IMR-90 (cell line): ENCODE results near the gene PDCD1LG2.

Experiments
- BHLHE40 ChIP-seq: fragments of 150-350 bp; IDR thresholded peaks from 2 replicates; pipeline ENCODE4 v1.6.1; 2016; ENCODE audit warnings: mild to moderate bottlenecking, low read depth, low read length
- CEBPB ChIP-seq: IDR thresholded peaks from 2 replicates; pipeline ENCODE4 v1.6.1; 2012; ENCODE audit warnings: low read depth, low read length, improper control_type of control experiment
- FOS ChIP-seq: fragments of 150-350 bp; IDR thresholded peaks from 2 replicates; pipeline ENCODE4 v1.6.1; 2016; ENCODE audit warnings: low read depth, low read length
- MAZ ChIP-seq: IDR thresholded peaks from 2 replicates; pipeline ENCODE4 v1.6.1; 2012; ENCODE audit warnings: low read depth, mild to moderate bottlenecking, low read length, improper control_type of control experiment, moderate library complexity, borderline replicate concordance
- MXI1 ChIP-seq: IDR thresholded peaks from 2 replicates; pipeline ENCODE4 v1.6.1; 2012; ENCODE audit warnings: low read depth, mild to moderate bottlenecking, low read length, moderate library complexity, borderline replicate concordance
- NFE2L2 ChIP-seq: fragments of 150-350 bp; IDR thresholded peaks from 2 replicates; pipeline ENCODE4 v1.6.1; 2016; ENCODE audit warnings: low read depth, mild to moderate bottlenecking, low read length
- POLR2A ChIP-seq: IDR thresholded peaks from 2 replicates; pipeline ENCODE4 v1.6.1; 2012; ENCODE audit warnings: mild to moderate bottlenecking, low read depth, low read length
- RAD21 ChIP-seq: IDR thresholded peaks from 2 replicates; pipeline ENCODE4 v1.6.1; 2012; ENCODE audit warnings: low read length, improper control_type of control experiment
- RCOR1 ChIP-seq: IDR thresholded peaks from 2 replicates; pipeline ENCODE4 v1.6.1; 2012; ENCODE audit warnings: mild to moderate bottlenecking, low read length, improper control_type of control experiment; ENCODE audit not compliant: insufficient replicate concordance
- RFX5 ChIP-seq: IDR thresholded peaks from 2 replicates; pipeline ENCODE4 v1.8.0; 2012; ENCODE audit warnings: low read depth, mild to moderate bottlenecking, low read length, moderate library complexity
- SMC3 ChIP-seq: fragments of 150-350 bp; IDR thresholded peaks from 2 replicates; pipeline ENCODE4 v1.6.1; 2016; ENCODE audit warnings: low read depth, mild to moderate bottlenecking, antibody characterized with exemption, low read length, moderate library complexity
- TF ChIP-seq, protein P1 (sequence below): conservative IDR thresholded peaks from 2 replicates; pipeline ENCODE4 v1.5.1; 2012; ENCODE audit warnings: mild to moderate bottlenecking, low read depth, low read length, improper control_type of control experiment
- TF ChIP-seq, protein P2 (sequence below): fragments of 150-350 bp; IDR thresholded peaks from 2 replicates; pipeline ENCODE4 v1.6.1; 2016; ENCODE audit warnings: low read depth, mild to moderate bottlenecking, low read length, moderate library complexity, borderline replicate concordance
- TF ChIP-seq, protein P3 (sequence below): fragments of 150-350 bp; IDR thresholded peaks from 2 replicates; pipeline ENCODE4 v1.6.1; 2017; ENCODE audit warnings: mild to moderate bottlenecking, antibody characterized with exemption, low read length, low read depth

DNA sequence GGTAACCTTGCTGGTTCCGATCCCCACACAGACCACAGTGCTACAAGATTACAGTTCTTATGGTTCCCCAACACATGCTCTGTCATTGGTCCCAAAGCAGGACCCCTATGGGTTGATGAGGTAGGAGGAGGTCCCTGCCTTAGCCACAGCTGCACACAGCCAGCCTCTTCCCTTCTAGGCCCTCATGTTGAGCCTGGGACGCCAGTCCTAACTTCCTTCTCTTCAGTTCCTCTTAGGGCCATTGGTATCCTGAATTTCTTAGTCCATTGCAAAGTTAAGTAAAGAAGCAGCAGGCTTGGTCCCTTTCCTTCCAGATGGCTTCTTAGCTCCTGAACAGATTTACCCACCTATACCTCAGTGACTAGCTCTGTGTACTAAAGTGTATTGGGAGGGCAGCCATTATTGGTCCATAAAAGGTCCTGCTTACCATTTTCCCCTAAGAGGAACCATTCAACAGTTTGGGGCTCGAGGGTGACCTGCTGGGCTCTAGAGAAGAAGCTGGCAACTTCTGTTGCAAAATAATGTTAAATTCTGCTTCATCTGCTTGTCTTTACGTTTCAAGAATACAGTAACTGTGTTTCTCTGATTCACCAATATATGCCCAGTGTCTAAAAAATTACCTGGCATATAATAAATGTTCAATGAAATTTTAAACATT is 50.2 kb downstream of the PDCD1LG2 start:
- TF ChIP-seq, protein P1, sequence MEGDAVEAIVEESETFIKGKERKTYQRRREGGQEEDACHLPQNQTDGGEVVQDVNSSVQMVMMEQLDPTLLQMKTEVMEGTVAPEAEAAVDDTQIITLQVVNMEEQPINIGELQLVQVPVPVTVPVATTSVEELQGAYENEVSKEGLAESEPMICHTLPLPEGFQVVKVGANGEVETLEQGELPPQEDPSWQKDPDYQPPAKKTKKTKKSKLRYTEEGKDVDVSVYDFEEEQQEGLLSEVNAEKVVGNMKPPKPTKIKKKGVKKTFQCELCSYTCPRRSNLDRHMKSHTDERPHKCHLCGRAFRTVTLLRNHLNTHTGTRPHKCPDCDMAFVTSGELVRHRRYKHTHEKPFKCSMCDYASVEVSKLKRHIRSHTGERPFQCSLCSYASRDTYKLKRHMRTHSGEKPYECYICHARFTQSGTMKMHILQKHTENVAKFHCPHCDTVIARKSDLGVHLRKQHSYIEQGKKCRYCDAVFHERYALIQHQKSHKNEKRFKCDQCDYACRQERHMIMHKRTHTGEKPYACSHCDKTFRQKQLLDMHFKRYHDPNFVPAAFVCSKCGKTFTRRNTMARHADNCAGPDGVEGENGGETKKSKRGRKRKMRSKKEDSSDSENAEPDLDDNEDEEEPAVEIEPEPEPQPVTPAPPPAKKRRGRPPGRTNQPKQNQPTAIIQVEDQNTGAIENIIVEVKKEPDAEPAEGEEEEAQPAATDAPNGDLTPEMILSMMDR, result no peak
- TF ChIP-seq, protein P2, sequence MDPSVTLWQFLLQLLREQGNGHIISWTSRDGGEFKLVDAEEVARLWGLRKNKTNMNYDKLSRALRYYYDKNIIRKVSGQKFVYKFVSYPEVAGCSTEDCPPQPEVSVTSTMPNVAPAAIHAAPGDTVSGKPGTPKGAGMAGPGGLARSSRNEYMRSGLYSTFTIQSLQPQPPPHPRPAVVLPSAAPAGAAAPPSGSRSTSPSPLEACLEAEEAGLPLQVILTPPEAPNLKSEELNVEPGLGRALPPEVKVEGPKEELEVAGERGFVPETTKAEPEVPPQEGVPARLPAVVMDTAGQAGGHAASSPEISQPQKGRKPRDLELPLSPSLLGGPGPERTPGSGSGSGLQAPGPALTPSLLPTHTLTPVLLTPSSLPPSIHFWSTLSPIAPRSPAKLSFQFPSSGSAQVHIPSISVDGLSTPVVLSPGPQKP, result no peak
- TF ChIP-seq RAD21 (no peak), POLR2A (no peak), RFX5 (no peak), BHLHE40 (no peak), MXI1 (no peak), CEBPB (no peak), FOS (no peak), NFE2L2 (no peak), RCOR1 (no peak), MAZ (no peak), SMC3 (no peak)
- TF ChIP-seq, protein P3, sequence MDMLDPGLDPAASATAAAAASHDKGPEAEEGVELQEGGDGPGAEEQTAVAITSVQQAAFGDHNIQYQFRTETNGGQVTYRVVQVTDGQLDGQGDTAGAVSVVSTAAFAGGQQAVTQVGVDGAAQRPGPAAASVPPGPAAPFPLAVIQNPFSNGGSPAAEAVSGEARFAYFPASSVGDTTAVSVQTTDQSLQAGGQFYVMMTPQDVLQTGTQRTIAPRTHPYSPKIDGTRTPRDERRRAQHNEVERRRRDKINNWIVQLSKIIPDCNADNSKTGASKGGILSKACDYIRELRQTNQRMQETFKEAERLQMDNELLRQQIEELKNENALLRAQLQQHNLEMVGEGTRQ, result no peak
